Spinal cord (tissue), 10 donors: Measurements from ENCODE around the gene PLEKHO1. TPM values are rescaled to one million over a fixed set of nuclear protein-coding genes. Genes with fewer than 3 reads are reported as not detected.
"Not testable (repeated sequence)": the region's sequence is repeated elsewhere in the genome, so short reads cannot be mapped to it uniquely, and the experiment has no call there.

Experiments
- DNase-seq, 6 donors: peaks; one replicate each; pipeline versions ENCODE4 v3.0.0 to v3.0.0-alpha.2; 2013 to 2015; ENCODE audit warnings: low spot score in 6 of 6, low read depth in 4 of 6
- H3K27ac ChIP-seq: one replicate; pipeline ENCODE4 v1.5.1; 2013; ENCODE audit warnings: low read depth, low read length, control low read depth
- H3K27me3 ChIP-seq: one replicate; pipeline ENCODE4 v1.6.1; 2013; ENCODE audit warnings: low read length; ENCODE audit not compliant: control insufficient read depth, insufficient read depth
- H3K36me3 ChIP-seq: one replicate; pipeline ENCODE4 v1.6.1; 2013; ENCODE audit warnings: low read length; ENCODE audit not compliant: control insufficient read depth, insufficient read depth
- H3K4me1 ChIP-seq: one replicate; pipeline ENCODE4 v1.6.1; 2013; ENCODE audit warnings: low read length; ENCODE audit not compliant: control insufficient read depth, insufficient read depth
- H3K4me3 ChIP-seq: one replicate; pipeline ENCODE4 v1.5.1; 2013; ENCODE audit warnings: low read depth, low read length, control low read depth
- H3K9me3 ChIP-seq: one replicate; pipeline ENCODE4 v1.6.1; 2013; ENCODE audit warnings: low read length; ENCODE audit not compliant: control insufficient read depth, insufficient read depth
- WGBS: methylation state at CpG from one replicate; pipeline ENCODE4 v1.1.5; 2013; ENCODE audit warnings: missing lambda C conversion rate; ENCODE audit not compliant: insufficient coverage; 5-methylcytosine and 5-hydroxymethylcytosine counted together
- polyA plus RNA-seq, 2 donors: library from polyadenylated mRNA; unstranded; fragments of 120-200 nt; gene quantifications; one replicate each; pipeline ENCODE4 v1.2.1, GENCODE V29; 2013; ENCODE audit not compliant: insufficient read length in 2 of 2
- total RNA-seq, 2 donors: library from RNA; depleted of rRNA in 1 of 2; stranded (reverse); fragments of 120-200 nt in 1 of 2; fragments of >200 nt in 1 of 2; gene quantifications; one replicate each; pipeline versions ENCODE4 v1.2.3 to v1.2.4, GENCODE V29; 2013 to 2014
- donor health status: healthy.

PLEKHO1 gene
- total and polyA plus RNA-seq, 4 donors: 38.4 to 102 (median 70.4) TPM

DNA sequence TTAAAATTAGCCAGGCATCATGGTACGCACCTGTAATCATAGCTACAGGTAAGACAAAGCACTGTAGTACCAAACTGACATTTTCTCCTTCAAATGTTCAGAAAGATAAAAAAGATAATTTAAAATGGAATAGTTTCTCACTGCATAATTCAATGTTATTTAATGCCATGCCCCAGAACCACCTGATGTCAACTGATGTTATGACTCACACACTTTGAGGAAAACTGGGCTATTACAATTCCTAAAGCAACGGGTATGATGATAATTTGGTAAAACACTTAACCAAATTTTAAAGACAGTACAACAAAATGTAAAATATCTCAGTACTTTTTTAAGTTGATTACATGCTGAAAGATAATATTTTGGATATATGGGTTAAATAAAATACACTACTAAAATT lies 22.9 kb upstream of the PLEKHO1 start:
- Histone ChIP-seq H3K36me3 (peaks cover 6% of the 10 kb centered on the region), H3K4me3 (no peak overlapping the region), H3K4me1 (no peaks in the 10 kb centered on the region), H3K27me3 (no peaks in the 10 kb centered on the region), H3K9me3 (no peaks in the 10 kb centered on the region), H3K27ac (no peak overlapping the region)
- DNase-seq: no peak
- no CpG with 5 or more reads among the region's 2 CpGs for WGBS

DNA sequence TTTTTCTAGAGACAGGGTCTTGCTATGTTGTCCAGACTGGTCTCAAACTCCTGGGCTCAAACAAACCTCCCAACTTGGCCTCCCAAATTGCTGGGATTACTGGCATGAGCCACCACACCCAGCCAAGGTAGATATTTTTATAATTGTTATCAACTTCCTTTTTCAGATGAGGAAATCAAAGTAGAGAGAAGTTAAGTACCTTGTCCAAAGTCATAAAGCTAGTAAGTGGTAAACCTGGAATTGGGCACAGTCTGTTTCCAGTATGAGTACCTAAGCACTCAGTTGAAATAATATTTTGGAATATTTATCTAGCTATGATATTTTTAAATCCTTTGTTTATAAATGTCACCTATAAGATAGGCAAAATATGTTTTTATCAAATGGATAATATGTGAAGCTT lies 22.3 kb upstream of the PLEKHO1 start:
- H3K36me3 ChIP-seq: no peaks in the 10 kb centered on the region

DNA sequence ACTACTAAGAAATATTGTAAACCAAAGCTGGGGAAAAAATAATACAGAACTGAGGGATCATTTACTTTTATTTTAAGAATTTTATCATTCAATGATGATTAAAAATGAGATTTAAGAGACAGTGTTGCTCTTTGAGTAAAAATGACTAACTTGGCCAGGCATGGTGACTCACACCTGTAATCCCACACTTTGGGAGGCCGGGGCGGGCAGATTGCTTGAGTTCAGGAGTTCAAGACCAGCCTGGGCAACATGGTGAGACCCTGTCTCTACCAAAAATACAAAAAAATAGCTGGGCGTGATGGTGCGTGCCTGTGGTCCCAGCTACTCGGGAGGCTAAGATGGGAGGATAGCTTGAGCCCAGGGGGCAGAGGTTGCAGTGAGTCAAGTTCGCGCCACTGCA lies 21.8 kb upstream of the PLEKHO1 start:
- H3K4me3 ChIP-seq: no peak overlapping the region
- no peak for DNase-seq
- H3K9me3 ChIP-seq: no peaks in the 10 kb centered on the region
- no peaks in the 10 kb centered on the region for H3K27me3 ChIP-seq
- H3K36me3 ChIP-seq: no peaks in the 10 kb centered on the region
- no peaks in the 10 kb centered on the region for H3K4me1 ChIP-seq
- H3K27ac ChIP-seq: no peak overlapping the region
- WGBS: 95% methylated on average over 4 of the region's 7 CpGs

More for the DNA sequence above, 22.3 kb upstream of the PLEKHO1 start:
- Histone ChIP-seq H3K27ac (no peak overlapping the region), H3K4me3 (no peak overlapping the region), H3K9me3 (no peaks in the 10 kb centered on the region), H3K4me1 (no peaks in the 10 kb centered on the region), H3K27me3 (no peaks in the 10 kb centered on the region)
- no peak for DNase-seq

DNA sequence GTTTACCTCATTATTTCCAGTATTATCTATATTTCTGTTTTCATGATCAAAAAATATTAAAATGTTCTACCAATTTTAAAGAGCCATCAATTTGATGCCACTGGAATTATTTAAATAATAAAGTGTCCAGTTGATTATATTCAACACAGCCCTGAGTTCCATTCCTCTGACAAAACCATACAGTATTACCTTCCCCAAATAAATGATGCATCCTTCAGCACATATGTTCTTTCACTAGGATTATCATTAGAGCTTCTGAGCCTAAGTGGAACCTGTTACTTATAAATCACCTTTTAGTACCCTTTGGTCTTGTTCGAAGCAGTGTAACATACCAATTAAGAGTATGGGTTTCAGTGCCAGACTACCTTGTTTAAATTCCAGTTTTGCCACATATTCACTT lies 17.3 kb upstream of the PLEKHO1 start:
- H3K4me3 ChIP-seq: no peak overlapping the region
- H3K36me3 ChIP-seq: peaks cover 4% of the 10 kb centered on the region
- no peak overlapping the region for H3K27ac ChIP-seq
- no peaks in the 10 kb centered on the region for H3K9me3 ChIP-seq
- H3K27me3 ChIP-seq: no peaks in the 10 kb centered on the region
- no peaks in the 10 kb centered on the region for H3K4me1 ChIP-seq
- no peak for DNase-seq
- no CpG with 5 or more reads among the region's 1 CpG for WGBS

- no peak for DNase-seq
- Histone ChIP-seq H3K4me3 (no peak overlapping the region), H3K27me3 (no peaks in the 10 kb centered on the region), H3K4me1 (no peaks in the 10 kb centered on the region), H3K36me3 (peaks cover 4% of the 10 kb centered on the region), H3K9me3 (no peaks in the 10 kb centered on the region), H3K27ac (no peak overlapping the region)
- WGBS: no CpG with 5 or more reads among the region's 1 CpG
Measured at GRCh38 chr1:150134537-150134936, 15.2 kb upstream of the PLEKHO1 start.

DNA sequence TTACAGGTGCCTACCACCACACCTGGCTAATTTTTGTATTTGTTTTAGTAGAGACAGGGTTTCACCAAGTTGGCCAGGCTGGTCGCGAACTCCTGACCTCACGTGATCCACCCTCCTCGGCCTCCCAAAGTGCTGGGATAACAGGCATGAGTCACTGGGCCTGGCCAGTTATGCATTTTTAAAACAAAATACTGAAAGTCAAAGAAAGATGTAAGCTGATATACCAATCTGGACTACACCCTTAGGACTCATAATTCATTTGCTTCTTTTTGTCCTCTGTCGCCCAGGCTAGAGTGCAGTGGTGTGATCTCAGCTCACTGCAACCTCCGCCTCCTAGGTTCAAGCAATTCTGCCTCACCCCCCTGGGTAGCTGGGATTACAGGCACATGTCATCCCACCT lies 14.3 kb upstream of the PLEKHO1 start:
- WGBS: 90% methylated on average over 4 of the region's 6 CpGs
- DNase-seq, H3K36me3 ChIP-seq, H3K4me3 ChIP-seq, H3K27me3 ChIP-seq, H3K27ac ChIP-seq, H3K9me3 ChIP-seq, H3K4me1 ChIP-seq: not testable (repeated sequence)

GRCh38 chr1:150138044-150138443 lies 11.7 kb upstream of the PLEKHO1 start:
- 100% methylated on average over 1 of the region's 5 CpGs for WGBS
- no peak overlapping the region for H3K27ac ChIP-seq
- DNase-seq: no peak

DNA sequence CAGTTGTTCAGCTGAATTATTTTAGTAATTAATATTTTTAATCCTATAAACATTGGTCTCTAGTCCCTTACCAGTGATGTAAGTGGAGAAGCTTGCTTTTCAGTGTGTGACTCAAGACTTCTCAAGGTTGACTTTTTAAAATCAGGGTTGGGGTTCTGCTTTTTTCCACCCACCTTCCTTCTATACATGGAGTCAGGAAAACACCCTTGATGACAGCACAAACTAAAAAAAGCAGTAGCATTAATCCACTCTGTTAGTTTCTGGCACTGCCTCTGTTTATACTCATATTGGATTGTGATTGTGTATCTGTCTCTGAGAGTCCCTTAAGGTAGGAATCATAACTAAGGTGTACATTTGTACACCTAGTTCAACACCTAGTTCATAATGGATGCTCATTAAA lies 8.3 kb upstream of the PLEKHO1 start:
- H3K27ac ChIP-seq: no peak overlapping the region
- H3K27me3 ChIP-seq: no peaks in the 10 kb centered on the region
- peaks cover 2% of the 10 kb centered on the region for H3K36me3 ChIP-seq
- no peaks in the 10 kb centered on the region for H3K4me1 ChIP-seq
- DNase-seq: no peak
- no peaks in the 10 kb centered on the region for H3K9me3 ChIP-seq
- no peak overlapping the region for H3K4me3 ChIP-seq

More at GRCh38 chr1:150138044-150138443, 11.7 kb upstream of the PLEKHO1 start:
- H3K27me3 ChIP-seq: no peaks in the 10 kb centered on the region
- peaks cover 7% of the 10 kb centered on the region for H3K36me3 ChIP-seq
- H3K4me3 ChIP-seq: no peak overlapping the region
- H3K9me3 ChIP-seq: no peaks in the 10 kb centered on the region
- H3K4me1 ChIP-seq: no peaks in the 10 kb centered on the region

GRCh38 chr1:150142083-150142482 lies 7.6 kb upstream of the PLEKHO1 start:
- no peak for DNase-seq
- Histone ChIP-seq H3K4me3 (no peak overlapping the region), H3K9me3 (no peaks in the 10 kb centered on the region), H3K27me3 (no peaks in the 10 kb centered on the region), H3K4me1 (no peaks in the 10 kb centered on the region), H3K27ac (no peak overlapping the region), H3K36me3 (peaks cover 2% of the 10 kb centered on the region)

- Histone ChIP-seq H3K27me3 (no peaks in the 10 kb centered on the region), H3K4me3 (no peak overlapping the region), H3K9me3 (no peaks in the 10 kb centered on the region), H3K4me1 (peaks cover 4% of the 10 kb centered on the region), H3K27ac (no peak overlapping the region), H3K36me3 (peaks cover 2% of the 10 kb centered on the region)
- DNase-seq: no peak
- WGBS: 69% methylated on average over 5 of the region's 5 CpGs
Measured at GRCh38 chr1:150144606-150145005, 5.1 kb upstream of the PLEKHO1 start.
